Measurements from ENCODE around the gene GJD3. TPM values are rescaled to one million over a fixed set of nuclear protein-coding genes. Genes with fewer than 3 reads are reported as not detected.

GJD3 gene
- total and polyA plus RNA-seq, 2 experiments from 2014 or later, result 1.4 TPM; not detected in 1

GRCh38 chr17:40320756-40321523 is 43.6 kb downstream of the GJD3 start (continued):
- no peak for TF ChIP-seq ZNF114 (CRISPR knock-in tag; IDR thresholded peaks at IDR 0.05)
- no peak for TF ChIP-seq REST (IDR thresholded peaks at IDR 0.05; ENCODE audit: unreplicated experiment)

GRCh38 chr17:40319651-40320540 is 44.6 kb downstream of the GJD3 start:
- Histone ChIP-seq H3K9me2 (ENCODE audit: insufficient read depth) (no peaks in the 10 kb centered on the region), H4K20me1 (replicated peaks; ENCODE audit: insufficient read depth) (peaks cover 12% of the 10 kb centered on the region), H3K27me3 (ENCODE audit: insufficient read depth) (peaks cover 33% of the 10 kb centered on the region), H3K36me3 (ENCODE audit: insufficient read depth) (no peaks in the 10 kb centered on the region), H2AFZ (no peak overlapping the region), H3K79me2 (replicated peaks; ENCODE audit: insufficient read depth) (peaks cover 20% of the 10 kb centered on the region), H3K27ac (ENCODE audit: low read depth) (no peak overlapping the region), H3K4me3 (no peak overlapping the region), H3K4me2 (no peak overlapping the region), H3K4me1 (ENCODE audit: insufficient read depth) (peaks cover 28% of the 10 kb centered on the region), H3F3A (replicated peaks; ENCODE audit: low read depth) (peaks cover 16% of the 10 kb centered on the region)
- ATAC-seq (no peak), DNase-seq (ENCODE audit: low spot score) (no peak)
- Mint-ChIP-seq H3K9me3 (no peaks in the 10 kb centered on the region), H3K4me1 (peaks cover 80% of the 10 kb centered on the region), H3K27ac (no peak overlapping the region), H3K4me3 (peak overlapping the region; percentile 93), H3K36me3 (ENCODE audit: low read depth) (no peaks in the 10 kb centered on the region; the same call in 2 of the 3 replicates), H3K27me3 (ENCODE audit: insufficient read depth, low read depth, poor library complexity) (peaks cover 39% of the 10 kb centered on the region)
- TF ChIP-seq POLR2AphosphoS5 (IDR thresholded peaks at IDR 0.05; ENCODE audit: low read depth) (no peak), NANOG (IDR thresholded peaks at IDR 0.05; ENCODE audit: borderline replicate concordance) (no peak), ZNF331 (CRISPR knock-in tag; IDR thresholded peaks at IDR 0.05; ENCODE audit: low read depth) (no peak), CTCF (conservative IDR thresholded peaks at IDR 0.05; ENCODE audit: low read depth in 2 of 2) (no peak), ZNF114 (CRISPR knock-in tag; IDR thresholded peaks at IDR 0.05) (no peak), EZH2 (IDR thresholded peaks at IDR 0.05; ENCODE audit: low read depth, unreplicated experiment) (no peak)

Measured in GM23338 (cell line).